Measurements from ENCODE around the gene GCAT.
A peak's percentile ranks its signal among the peaks of the same experiment; 100 is the strongest.

GCAT gene

DNA sequence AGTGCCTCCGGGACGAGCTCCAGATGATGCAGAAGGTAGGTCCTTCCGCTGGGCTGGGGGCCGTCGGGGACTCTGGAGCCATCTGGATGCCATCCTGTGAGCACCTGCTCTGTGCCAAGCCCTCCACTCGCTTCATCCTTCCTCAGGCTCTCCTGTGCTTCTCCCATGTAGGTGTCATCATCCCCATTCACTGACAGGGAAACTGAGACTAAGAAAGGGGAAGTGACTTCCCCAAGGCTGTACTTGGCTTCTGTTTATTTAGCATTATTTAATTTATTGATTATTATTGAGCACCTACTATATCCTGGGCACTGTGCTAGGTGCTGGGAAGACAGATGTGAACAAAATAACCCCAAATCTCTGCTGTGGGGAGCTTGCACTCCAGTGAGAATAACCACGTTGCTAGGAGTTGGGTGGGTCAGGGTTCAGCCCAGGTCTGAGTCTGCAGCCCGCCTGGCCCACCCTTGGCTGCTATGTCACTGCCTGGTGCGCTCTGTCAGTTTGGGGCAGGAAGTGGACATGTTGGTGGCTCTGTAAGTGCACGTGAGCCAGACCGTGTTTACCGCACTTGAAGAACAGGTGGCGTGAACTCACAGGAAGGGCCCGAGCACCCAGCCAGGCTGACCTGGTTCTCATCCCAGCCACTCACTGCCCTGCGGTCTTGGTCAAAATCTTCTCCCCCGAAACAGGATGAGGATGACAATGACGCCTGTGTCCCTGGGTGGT, 35.9 kb upstream of the GCAT start:
- no peak for DNase-seq (ENCODE audit: low read depth)

DNA sequence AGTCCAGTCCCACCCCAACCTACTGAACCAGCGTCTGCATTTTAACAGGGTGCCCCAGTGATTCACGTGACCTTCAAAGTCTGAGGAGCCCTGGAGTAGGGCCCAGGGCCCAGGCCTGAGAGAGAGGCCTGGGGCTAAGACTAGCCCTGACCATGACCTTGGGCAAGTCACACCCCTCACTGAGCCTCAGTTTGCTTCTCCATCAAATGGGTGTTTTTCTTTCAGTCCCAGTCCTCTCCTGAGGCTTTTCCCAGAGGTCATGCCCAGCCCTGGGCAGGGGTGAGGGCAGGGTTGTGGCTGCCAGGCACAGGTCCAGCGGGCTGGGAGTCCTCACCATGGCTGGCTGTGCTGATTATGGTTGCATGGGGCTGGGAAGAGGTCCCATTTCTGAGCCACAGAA, 33.0 kb upstream of the GCAT start:
- DNase-seq (ENCODE audit: low read depth), result no peak
- no peak overlapping the region for H3K4me3 ChIP-seq (ENCODE audit: low read length)
- TF ChIP-seq, protein P1, sequence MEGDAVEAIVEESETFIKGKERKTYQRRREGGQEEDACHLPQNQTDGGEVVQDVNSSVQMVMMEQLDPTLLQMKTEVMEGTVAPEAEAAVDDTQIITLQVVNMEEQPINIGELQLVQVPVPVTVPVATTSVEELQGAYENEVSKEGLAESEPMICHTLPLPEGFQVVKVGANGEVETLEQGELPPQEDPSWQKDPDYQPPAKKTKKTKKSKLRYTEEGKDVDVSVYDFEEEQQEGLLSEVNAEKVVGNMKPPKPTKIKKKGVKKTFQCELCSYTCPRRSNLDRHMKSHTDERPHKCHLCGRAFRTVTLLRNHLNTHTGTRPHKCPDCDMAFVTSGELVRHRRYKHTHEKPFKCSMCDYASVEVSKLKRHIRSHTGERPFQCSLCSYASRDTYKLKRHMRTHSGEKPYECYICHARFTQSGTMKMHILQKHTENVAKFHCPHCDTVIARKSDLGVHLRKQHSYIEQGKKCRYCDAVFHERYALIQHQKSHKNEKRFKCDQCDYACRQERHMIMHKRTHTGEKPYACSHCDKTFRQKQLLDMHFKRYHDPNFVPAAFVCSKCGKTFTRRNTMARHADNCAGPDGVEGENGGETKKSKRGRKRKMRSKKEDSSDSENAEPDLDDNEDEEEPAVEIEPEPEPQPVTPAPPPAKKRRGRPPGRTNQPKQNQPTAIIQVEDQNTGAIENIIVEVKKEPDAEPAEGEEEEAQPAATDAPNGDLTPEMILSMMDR (IDR thresholded peaks at IDR 0.05; ENCODE audit: insufficient read depth, low read depth, low read length, missing control alignments), result no peak

More for the DNA sequence above, 35.9 kb upstream of the GCAT start:
- H3K4me3 ChIP-seq (ENCODE audit: low read length), result no peak overlapping the region
- TF ChIP-seq, protein P1 (IDR thresholded peaks at IDR 0.05; ENCODE audit: insufficient read depth, low read depth, low read length, missing control alignments), result no peak

DNA sequence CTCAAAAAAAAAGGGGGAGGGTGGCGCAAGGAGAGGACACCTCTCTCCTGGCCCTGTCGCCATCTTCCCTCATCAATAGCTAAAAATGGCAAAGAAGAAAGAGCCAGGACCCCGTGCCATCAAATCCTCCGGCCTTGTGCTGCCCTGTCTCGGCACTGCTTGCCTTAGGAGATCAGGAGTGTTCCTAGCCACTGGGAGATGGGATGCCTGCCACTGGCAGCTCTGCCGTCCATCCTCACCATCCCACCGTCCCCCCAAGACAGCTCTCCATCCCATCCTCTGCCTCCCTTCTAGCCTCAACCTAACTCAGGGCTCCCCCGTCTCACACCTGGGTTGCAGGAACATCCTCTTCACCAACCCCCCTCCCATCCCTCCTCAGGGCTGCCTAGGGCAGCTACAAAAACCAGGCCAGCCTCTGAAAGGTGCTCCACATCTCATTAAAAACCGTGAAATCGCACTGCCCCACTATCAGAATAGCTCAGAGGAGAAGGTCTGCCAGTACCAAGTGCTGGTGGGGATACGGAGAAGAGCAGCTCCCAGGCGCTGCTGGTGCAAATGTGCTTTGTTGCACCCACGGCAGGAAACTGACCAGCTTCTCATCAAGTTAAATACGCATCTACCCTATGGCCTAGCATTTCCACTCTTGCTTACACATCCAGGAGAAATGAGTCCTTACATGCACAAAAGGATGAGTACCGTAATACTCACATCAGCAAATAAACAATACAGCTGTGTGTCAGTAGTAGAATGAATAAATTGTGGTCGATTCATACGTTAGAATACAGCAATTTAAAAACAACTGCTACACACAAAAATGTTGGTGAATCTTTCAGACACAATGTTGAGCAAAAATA, 31.7 kb upstream of the GCAT start:
- H3K4me3 ChIP-seq (ENCODE audit: low read length), result no peak overlapping the region
- DNase-seq (ENCODE audit: low read depth), result peak; percentile 95
- TF ChIP-seq, protein P1 (IDR thresholded peaks at IDR 0.05; ENCODE audit: insufficient read depth, low read depth, low read length, missing control alignments), result no peak

DNA sequence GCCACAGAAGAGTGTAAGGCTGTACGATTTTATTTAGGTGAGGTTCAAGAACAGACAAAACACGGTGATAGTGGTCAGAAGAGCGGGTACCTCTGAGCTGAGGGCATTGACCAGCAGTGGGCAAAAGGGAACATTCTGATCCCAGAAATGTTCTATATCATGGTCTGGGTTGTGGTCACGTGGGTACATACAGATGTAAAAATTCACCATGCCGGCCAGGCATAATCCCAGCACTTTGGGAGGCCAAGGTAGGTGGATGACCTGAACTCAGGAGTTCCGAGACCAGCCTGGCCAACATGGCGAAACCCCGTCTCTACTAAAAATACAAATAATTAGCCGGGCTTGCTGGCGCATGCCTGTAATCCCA, 31.1 kb upstream of the GCAT start:
- H3K4me3 ChIP-seq (ENCODE audit: low read length), result peak overlapping the region; percentile 7
- no peak for DNase-seq (ENCODE audit: low read depth)
- TF ChIP-seq, protein P1 (IDR thresholded peaks at IDR 0.05; ENCODE audit: insufficient read depth, low read depth, low read length, missing control alignments), result no peak

DNA sequence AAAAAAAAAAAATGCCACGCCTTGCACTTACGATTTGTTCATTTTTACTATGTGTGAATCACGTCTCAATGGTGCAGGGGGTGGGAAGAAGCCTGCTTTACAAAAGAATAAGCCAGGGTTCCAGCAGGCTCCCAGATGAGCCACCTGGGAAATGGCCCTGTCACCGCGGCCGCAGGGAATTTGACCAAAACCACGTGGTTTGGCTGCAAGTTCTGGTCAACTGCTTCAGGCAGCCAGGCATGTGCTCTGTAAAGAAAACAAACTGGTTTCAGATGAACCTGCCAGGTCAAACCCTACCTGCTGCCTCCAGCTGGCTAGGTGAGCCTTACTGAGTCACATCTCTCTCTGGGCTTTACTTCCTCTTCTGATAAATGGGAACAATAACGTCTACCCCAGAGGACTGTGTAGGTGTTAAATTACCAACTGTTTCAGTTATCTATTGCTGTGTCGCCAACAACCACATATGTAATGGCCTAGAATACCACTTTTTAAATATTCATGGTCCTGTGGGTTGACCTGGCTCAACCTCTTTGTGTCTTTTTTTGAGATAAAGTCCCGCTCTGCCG, 30.5 kb upstream of the GCAT start:
- no peak overlapping the region for H3K4me3 ChIP-seq (ENCODE audit: low read length)
- TF ChIP-seq, protein P1 (IDR thresholded peaks at IDR 0.05; ENCODE audit: insufficient read depth, low read depth, low read length, missing control alignments), result no peak
- DNase-seq (ENCODE audit: low read depth), result peak; percentile 99

DNA sequence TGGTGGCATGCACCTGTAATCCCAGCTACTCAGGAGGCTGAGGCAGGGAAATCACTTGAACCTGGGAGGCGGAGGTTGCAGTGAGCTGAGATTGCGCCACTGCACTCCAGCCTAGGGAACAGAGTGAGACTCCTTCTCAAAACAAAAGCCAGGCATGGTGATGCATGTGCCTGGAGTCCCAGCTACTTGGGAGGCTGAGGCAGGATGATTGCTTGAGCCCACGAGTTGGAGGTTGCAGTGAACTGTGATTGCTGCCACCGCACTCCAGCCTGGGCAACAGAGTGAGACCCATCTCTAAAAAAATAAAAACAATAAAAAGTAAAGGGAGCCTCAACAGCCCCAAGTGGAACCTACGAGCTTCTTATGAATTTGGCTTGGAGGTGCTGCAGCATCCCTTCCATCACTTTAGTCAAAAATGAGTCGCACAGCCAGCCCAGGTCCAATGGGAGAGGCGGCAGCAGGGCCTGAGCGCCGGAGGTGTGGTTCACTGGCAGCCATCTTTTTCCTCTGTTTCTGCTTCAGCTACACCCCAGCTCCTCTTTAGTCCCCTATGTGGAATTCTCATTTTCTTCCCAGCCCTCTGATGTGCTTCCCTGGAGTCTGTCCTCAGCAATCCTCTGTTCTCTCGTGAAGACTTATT, 29.2 kb upstream of the GCAT start:
- no peak for DNase-seq (ENCODE audit: low read depth)
- no peak overlapping the region for H3K4me3 ChIP-seq (ENCODE audit: low read length)
- TF ChIP-seq, protein P1 (IDR thresholded peaks at IDR 0.05; ENCODE audit: insufficient read depth, low read depth, low read length, missing control alignments), result no peak

Data from epithelial cell of esophagus (primary cell).